GM18907 (cell line): ENCODE measurements around the gene ALKBH2.

Experiments
- ATAC-seq: cut with Tn5 transposase; IDR thresholded peaks from one replicate; pipeline ENCODE4 v1.9.1; 2021; ENCODE audit warnings: mild to moderate bottlenecking, moderate library complexity; ENCODE audit not compliant: unreplicated experiment

Gene ALKBH2

DNA sequence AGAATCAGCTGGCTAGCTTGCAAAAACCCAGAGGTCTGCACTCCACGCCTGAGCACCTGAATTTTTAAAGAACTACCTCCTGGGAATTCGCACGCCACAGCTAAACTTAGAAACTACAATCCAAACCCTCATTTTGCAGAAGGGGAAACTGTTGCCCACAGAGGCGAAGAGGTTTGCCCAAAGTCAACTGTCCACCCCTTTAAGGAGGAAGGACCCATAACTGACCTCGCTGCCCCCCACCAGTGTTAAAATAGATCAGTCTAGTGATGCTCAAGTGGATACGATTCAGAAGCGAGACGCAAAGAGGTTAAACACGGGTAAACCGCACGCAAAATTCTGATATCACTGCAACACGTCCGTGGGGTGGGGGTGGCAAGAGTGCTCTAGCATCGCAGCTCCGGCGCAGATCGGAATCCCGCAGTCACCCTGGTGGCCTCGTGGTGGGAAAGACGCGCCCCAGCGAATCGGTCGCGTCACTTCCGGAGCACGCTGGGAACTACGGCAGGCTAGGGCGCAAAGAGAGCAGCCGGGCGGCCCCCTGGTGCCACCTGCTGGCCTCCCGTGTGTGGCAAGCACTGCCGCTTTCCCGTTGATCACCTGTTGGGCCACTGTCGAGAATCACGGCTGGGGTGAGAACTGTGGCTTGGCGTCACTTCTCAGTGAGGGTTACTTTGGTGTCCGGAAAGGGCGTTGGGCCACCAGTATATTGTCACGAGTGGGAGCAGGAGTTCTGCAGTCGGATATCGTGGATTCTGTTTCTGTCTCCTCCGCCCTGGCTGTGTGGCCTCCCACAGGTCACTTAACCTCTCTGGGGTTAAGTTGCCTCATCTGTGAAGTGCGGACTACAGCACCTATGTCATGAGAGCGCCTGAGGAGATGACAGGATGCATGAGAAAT, at the start of gene ALKBH2:
TSS of gene ALKBH2 (minus strand) at position 451 of the 897 bp plus-strand sequence. CDS start 686 bp downstream, outside the sequence.
- ATAC-seq: peak; percentile 60

GRCh38 chr12:109140560-109140959, 47.3 kb upstream of the ALKBH2 start:
- no peak for ATAC-seq

DNA sequence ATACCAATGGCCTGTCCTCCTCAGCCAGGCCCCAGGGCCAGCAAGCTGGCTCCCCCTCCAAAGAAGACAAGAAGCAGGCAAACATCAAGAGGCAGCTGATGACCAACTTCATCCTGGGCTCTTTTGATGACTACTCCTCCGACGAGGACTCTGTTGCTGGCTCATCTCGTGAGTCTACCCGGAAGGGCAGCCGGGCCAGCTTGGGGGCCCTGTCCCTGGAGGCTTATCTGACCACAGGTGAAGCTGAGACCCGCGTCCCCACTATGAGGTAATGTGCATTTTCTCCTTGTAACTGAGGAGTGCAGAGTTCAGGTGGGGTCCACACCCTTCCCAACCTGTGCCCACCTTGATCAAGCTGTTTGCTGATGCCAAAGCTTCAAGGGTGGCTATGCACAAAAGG, 46.5 kb upstream of the ALKBH2 start:
- ATAC-seq: no peak

DNA sequence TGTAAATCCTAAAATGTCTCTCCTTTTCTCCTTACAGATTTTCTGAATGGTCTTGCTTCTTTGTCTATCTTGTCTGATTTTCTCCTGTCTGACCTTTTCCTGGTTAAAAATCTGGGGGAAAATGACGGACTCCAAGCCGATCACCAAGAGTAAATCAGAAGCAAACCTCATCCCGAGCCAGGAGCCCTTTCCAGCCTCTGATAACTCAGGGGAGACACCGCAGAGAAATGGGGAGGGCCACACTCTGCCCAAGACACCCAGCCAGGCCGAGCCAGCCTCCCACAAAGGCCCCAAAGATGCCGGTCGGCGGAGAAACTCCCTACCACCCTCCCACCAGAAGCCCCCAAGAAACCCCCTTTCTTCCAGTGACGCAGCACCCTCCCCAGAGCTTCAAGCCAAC, 46.1 kb upstream of the ALKBH2 start:
- ATAC-seq: no peak

- no peak for ATAC-seq
Observed at GRCh38 chr12:109137055-109137454, 43.8 kb upstream of the ALKBH2 start.

DNA sequence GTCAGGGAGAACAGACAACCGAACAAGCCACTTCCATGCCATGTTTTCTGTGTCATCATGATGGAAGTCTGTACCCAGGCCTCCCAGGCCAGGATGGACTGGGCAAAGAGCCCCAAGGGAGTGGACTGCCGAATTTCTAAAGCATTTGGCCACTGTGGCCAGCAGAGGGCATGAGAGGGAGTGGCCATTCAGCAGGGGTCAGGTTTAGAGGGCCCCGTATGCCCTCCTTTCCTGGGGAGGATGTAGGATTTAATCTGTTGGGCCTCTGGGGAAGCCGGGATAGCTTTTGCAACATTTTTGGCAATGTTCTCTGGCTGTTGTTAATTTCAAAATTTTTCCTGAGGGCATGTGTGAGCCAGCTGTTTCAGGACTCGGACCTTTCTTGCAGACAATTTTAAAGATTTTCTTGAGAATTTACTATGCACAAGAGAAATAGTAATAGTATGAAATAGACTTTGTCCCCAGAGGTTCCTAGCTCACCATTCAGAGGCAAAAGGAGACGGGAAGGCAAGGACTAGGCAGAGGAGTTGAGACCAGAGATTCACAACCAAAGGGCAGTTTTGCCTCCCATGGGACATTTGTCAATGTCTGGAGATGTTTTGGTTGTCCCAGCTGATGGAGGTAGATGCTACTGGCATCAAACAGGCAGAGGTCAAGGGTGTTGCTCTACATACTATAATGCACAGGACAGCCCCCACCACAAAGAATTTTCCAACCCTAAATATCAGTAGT, 41.1 kb upstream of the ALKBH2 start:
- no peak for ATAC-seq

GRCh38 chr12:109131154-109132050, 38.1 kb upstream of the ALKBH2 start:
- no peak for ATAC-seq

DNA sequence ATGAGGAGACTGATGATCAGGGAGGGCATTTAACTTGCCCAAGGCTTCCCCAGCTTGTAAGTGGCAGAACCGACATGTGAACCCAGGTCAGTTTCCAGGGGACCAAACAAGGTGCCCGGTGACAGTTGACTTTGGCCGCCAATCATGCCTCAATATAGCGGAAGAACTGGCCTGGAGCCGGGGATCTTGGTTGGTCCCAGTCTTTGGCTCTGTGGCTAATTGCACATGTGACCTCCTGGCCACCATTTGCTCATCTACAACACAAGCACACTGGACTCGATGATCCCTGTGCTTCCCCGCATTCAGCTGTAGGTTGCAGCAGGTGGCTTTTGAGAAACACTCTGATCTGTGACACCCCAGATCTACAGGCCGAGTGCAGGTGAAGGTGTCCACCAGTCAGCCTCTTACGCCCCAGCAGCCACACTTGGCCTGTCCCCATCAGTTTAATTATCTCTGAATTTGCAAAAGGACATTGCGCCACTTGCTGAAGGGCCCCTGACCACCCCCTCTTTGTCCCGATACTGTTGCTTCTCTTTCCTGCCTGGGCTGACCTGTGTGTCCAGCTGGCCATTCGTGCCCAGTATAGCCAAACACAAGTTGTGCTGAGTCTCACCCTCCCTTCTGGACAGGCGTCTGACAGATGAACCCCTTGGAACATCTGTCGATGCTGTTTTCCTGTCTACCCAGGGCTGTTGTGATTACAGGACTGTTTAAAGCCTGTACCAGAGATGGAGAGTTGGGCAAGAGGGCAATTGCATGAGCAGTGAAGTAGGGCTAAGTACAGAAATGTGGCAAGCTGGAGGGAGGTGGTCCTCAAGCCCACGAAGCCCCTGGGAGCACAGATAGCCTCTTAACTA, 37.3 kb upstream of the ALKBH2 start:
- ATAC-seq: no peak

GRCh38 chr12:109127533-109128242, 34.4 kb upstream of the ALKBH2 start:
- no peak for ATAC-seq

DNA sequence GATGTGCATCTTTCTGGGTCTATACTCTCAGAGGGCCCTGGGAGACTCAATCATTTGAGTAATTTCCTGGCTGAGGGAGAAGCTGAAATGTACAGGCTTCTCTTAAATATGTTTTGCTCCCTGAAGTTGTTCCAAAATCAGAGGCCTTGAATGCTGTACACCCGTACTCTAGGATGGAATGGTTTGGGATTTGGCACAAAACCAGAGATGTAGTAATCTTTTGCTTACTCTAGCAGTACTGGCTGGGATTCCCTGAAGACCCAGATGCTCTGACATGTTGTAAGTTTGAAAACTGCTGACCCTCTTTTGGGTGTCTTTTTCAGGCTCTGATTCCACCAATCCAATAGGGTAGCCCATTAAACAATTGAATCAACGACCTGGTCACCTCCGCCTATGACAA, 33.5 kb upstream of the ALKBH2 start:
- no peak for ATAC-seq

- ATAC-seq: no peak
Observed at GRCh38 chr12:109125791-109126190, 32.5 kb upstream of the ALKBH2 start.

GRCh38 chr12:109124878-109125648, 31.8 kb upstream of the ALKBH2 start:
- ATAC-seq: no peak

DNA sequence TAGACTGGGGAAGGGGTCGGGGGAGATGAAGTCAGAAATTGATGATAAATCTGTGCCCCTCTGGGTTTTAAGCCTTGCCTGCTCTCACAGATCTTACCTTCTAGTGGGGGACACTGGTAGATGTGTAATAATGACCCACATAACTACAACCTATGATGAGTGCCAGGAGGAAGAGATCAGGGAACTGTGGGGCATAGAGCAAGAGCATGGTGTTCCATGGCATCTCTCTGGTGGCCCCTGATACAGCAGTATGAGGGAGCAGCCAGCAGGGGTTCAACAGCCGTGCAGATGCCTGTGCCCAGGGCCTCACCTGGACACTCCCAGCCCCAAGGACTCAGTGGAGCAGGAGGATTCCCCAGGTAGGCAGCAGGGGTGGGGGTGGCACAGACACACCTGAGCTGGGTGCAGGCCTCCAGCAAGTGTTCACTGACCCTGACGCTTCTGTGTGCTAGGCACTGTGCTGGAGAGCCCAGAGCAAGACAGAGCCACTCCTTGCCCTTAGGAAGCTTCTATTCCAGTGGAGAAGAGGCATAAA, 28.1 kb upstream of the ALKBH2 start:
- no peak for ATAC-seq

GRCh38 chr12:109120557-109120956, 27.3 kb upstream of the ALKBH2 start:
- no peak for ATAC-seq

- no peak for ATAC-seq
Observed at GRCh38 chr12:109120095-109120494, 26.8 kb upstream of the ALKBH2 start.

GRCh38 chr12:109116611-109116949, 23.3 kb upstream of the ALKBH2 start:
- no peak for ATAC-seq

GRCh38 chr12:109115758-109116610, 22.7 kb upstream of the ALKBH2 start, which contains the start of gene ACACB:
TSS of gene ACACB (plus strand) at chr12:109116587. CDS start at chr12:109139406, 22,819 bp downstream.
- no peak for ATAC-seq

GRCh38 chr12:109115404-109115757, 22.1 kb upstream of the ALKBH2 start:
- ATAC-seq: no peak
